Progenitor cell of endocrine pancreas (in vitro differentiated cells): ENCODE results near the gene FGF23. TPM values are rescaled to one million over a fixed set of nuclear protein-coding genes. Genes with fewer than 3 reads are reported as not detected.

Source experiments
- DNase-seq: peaks from one replicate; pipeline ENCODE4 v3.0.0; 2021; ENCODE audit warnings: low spot score; ENCODE audit not compliant: unreplicated experiment
- H3K27ac Mint-ChIP-seq: 2 replicates; pipeline ENCODE4 v1.8.0; 2021; ENCODE audit warnings: mild to moderate bottlenecking, moderate library complexity, mixed read lengths
- H3K27me3 Mint-ChIP-seq: 2 replicates; pipeline ENCODE4 v1.8.0; 2021; ENCODE audit warnings: mixed read lengths
- H3K36me3 Mint-ChIP-seq: 2 replicates; pipeline ENCODE4 v1.8.0; 2022; ENCODE audit warnings: mixed read lengths; ENCODE audit not compliant: insufficient read depth
- H3K4me1 Mint-ChIP-seq: 2 replicates; pipeline ENCODE4 v1.8.0; 2021; ENCODE audit warnings: low read depth, mixed read lengths
- H3K4me3 Mint-ChIP-seq: 2 replicates; pipeline ENCODE4 v1.8.0; 2021; ENCODE audit warnings: low read depth, mild to moderate bottlenecking, moderate library complexity, mixed read lengths
- H3K9me3 Mint-ChIP-seq: 2 replicates; pipeline ENCODE4 v1.8.0; 2021; ENCODE audit warnings: low read depth, mixed read lengths
- total RNA-seq: library from RNA; stranded (reverse); gene quantifications from 2 replicates; pipeline ENCODE4 v1.2.1, GENCODE V29; 2021
- TF ChIP-seq, protein P1 (sequence below): fragments of 200-600 bp; sonication (generic); IDR thresholded peaks from one replicate; pipeline ENCODE4 v1.5.0; 2021; ENCODE audit warnings: antibody characterized with exemption, mild to moderate bottlenecking; ENCODE audit not compliant: unreplicated experiment

FGF23 gene
- total RNA-seq, 1 donor from 2014 or later: 0.14 TPM

DNA sequence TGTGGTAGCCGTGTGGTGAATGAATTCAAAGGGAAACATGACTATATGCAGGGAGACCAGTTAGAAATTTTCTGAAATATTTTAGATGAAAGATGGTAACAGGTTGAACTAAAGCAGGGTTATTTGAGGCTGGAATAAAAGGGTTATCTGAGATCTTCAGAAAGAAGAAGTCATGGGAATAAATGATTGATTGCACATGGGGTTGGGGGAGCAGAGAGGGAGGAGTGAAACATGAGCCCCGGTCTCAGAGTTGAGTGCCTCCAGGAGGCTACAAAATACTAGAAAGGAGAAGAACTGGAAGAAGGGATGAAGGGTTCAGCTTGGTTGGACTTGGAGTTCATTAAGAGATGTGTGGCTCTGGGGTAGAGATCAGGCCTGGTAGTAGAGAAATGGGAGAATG lies 16.3 kb upstream of the FGF23 start:
- TF ChIP-seq, protein P1, sequence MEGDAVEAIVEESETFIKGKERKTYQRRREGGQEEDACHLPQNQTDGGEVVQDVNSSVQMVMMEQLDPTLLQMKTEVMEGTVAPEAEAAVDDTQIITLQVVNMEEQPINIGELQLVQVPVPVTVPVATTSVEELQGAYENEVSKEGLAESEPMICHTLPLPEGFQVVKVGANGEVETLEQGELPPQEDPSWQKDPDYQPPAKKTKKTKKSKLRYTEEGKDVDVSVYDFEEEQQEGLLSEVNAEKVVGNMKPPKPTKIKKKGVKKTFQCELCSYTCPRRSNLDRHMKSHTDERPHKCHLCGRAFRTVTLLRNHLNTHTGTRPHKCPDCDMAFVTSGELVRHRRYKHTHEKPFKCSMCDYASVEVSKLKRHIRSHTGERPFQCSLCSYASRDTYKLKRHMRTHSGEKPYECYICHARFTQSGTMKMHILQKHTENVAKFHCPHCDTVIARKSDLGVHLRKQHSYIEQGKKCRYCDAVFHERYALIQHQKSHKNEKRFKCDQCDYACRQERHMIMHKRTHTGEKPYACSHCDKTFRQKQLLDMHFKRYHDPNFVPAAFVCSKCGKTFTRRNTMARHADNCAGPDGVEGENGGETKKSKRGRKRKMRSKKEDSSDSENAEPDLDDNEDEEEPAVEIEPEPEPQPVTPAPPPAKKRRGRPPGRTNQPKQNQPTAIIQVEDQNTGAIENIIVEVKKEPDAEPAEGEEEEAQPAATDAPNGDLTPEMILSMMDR: no peak
- Mint-ChIP-seq H3K9me3 (no peaks in the 10 kb centered on the region), H3K27ac (no peak overlapping the region), H3K4me1 (no peaks in the 10 kb centered on the region), H3K36me3 (no peaks in the 10 kb centered on the region), H3K4me3 (no peak overlapping the region), H3K27me3 (peaks cover 37% of the 10 kb centered on the region)
- no peak for DNase-seq

DNA sequence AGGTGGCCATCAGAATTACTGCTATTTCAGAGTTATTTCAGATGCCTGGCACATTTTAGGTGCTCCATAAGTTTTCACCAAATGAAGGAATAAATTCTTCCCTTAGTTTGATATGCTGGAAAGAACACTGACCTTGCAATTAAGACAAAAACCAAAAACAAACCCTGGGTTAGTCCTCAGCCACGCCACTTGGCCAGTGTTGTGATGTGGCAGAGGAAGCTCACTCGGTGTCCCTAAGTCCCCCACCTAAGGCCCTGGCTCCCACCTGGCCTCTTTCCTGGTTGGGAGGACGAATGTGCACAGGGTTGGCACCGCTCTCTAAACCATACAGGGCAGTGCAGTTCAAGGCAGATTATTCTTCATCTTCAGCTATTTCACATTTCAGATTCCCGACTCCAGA lies 13.7 kb upstream of the FGF23 start:
- no peaks in the 10 kb centered on the region for H3K9me3 Mint-ChIP-seq
- H3K36me3 Mint-ChIP-seq: no peaks in the 10 kb centered on the region
- peaks cover 2% of the 10 kb centered on the region for H3K4me1 Mint-ChIP-seq
- no peak for DNase-seq
- no peak overlapping the region for H3K27ac Mint-ChIP-seq
- H3K4me3 Mint-ChIP-seq: no peak overlapping the region
- TF ChIP-seq, protein P1: no peak
- H3K27me3 Mint-ChIP-seq: peaks cover 35% of the 10 kb centered on the region

GRCh38 chr12:4392223-4392742 lies 12.8 kb upstream of the FGF23 start:
- DNase-seq: no peak
- Mint-ChIP-seq H3K9me3 (no peaks in the 10 kb centered on the region), H3K4me1 (peaks cover 2% of the 10 kb centered on the region), H3K27me3 (peaks cover 35% of the 10 kb centered on the region), H3K36me3 (no peaks in the 10 kb centered on the region), H3K4me3 (no peak overlapping the region), H3K27ac (no peak overlapping the region)
- TF ChIP-seq, protein P1: no peak

DNA sequence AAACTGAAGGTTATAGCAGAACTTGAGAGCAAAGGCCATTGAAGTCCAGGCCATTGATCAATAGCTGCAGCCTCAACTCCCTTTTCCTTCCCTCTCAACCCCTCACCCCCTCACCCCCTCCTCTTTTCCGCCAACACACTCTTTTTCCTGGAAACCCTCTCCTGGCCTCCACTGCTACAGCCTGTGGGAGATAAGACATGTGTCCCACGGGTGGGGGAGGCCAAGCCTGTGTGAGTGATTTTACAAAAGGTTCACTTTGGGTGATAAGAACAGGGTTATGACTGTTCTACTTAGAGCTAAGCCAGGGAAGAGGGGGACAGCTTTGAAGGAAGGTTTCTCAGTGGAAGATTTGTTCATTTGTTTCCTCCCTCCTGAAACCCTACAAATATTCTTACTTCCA lies 9.2 kb upstream of the FGF23 start:
- no peak for DNase-seq
- Mint-ChIP-seq H3K4me1 (peaks cover 2% of the 10 kb centered on the region), H3K27me3 (peaks cover 14% of the 10 kb centered on the region), H3K27ac (no peak overlapping the region), H3K4me3 (no peak overlapping the region), H3K9me3 (no peaks in the 10 kb centered on the region), H3K36me3 (no peaks in the 10 kb centered on the region)
- TF ChIP-seq, protein P1: no peak

- Mint-ChIP-seq H3K4me3 (no peak overlapping the region), H3K36me3 (no peaks in the 10 kb centered on the region), H3K9me3 (no peaks in the 10 kb centered on the region), H3K27ac (no peak overlapping the region), H3K27me3 (peaks cover 14% of the 10 kb centered on the region), H3K4me1 (peaks cover 2% of the 10 kb centered on the region)
- no peak for DNase-seq
- TF ChIP-seq, protein P1: no peak
These were observed 8.5 kb upstream of the FGF23 start for GRCh38 chr12:4388032-4388431.
